HG03095 (cell line): ENCODE data around the gene TOR1AIP2.
"Not testable (repeated sequence)": the region's sequence is repeated elsewhere in the genome, so short reads cannot be mapped to it uniquely, and the experiment has no call there.

Source experiments
- ATAC-seq: cut with Tn5 transposase; IDR thresholded peaks from one replicate; pipeline ENCODE4 v1.9.1; 2021; ENCODE audit warnings: moderate library complexity; ENCODE audit not compliant: unreplicated experiment

The TOR1AIP2 gene

DNA sequence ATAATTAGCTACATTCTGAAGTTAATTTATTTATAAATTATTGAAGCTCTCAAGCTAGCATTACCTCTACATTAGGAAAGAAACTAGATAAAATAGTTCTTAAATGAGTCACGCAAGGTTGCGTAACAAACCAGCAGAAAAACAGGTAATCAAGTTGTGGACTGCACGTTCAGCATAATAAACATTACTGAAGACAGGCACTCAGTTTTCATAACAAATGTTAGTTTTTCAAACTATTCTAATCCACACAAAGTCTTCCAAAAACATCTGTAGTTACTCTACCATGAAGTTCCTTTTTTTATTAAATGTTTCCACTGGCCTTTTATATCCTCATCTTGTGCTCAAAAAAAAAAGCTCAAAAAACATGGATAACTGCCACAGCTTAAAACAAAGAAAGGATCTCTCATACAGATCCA is 1.3 kb downstream of the TOR1AIP2 start:
- ATAC-seq, result no peak

DNA sequence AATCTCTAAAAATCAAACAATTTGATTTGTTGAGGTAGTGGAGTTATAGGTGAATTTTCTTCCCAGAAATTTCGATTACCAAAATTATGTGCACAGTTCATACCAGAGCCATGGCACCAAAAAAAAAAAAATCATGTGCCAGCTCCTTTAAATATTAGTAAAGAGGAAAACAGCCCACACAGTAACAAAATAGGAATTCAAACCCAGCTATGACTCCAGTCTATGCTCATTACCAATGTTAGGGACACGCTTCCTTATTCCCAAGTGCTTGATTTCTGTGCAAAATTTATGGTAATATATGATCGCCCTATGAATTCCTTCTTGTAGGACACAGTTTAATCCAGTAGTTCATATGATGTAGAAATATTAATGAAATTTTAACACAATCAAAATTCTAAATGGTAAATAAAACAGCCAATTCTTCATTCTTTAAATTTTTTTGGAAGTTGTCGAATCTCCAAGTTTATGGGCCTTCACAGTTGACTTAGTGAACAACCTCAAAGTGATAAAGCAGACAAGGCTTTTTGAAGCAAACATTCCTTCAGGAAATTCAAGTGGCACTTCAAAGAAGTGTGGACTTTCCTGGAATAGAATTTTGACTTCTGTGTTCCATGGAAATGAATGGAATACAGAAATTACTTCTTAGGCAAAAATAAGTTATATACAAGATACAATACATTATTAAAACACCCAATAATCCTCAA is 1.9 kb downstream of the TOR1AIP2 start:
- ATAC-seq, result no peak

DNA sequence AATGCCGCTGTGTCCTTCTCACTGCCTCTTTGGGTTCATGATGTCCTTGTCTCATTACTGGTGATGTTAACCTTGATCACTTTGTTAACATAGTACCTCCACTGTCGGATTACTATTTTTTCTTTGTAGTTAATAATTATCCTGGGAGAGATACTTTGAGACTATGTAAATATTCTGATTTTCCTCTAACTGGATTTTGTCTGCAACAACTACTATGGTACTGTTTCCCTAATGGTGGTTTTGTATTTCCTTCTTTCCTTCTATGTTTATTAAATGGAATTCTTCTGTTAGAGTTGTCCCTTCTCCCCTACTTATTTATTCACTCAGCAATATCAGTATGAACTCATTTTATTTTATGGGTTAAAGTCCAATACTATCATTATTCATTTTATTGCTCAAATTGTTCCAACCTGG is 4.2 kb downstream of the TOR1AIP2 start:
- no peak for ATAC-seq

DNA sequence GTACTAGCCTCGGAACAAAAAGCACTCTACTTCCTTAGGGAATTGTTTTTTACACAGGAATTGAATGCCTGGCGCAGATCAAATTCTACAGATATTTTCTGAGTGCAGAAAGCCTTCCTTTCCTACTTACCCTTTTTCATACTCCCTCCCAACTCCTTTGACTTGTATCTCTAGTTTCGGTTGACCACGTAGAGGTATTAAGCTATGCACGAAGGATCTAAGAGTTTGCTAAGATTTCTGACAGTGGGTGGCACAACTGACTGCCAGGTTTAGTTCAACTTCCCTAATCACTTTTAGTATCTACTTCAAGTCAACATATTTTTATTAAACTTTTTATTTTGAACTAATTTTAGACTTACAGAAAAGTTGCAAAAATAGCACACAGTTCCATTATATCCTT is 5.0 kb downstream of the TOR1AIP2 start:
- no peak for ATAC-seq

DNA sequence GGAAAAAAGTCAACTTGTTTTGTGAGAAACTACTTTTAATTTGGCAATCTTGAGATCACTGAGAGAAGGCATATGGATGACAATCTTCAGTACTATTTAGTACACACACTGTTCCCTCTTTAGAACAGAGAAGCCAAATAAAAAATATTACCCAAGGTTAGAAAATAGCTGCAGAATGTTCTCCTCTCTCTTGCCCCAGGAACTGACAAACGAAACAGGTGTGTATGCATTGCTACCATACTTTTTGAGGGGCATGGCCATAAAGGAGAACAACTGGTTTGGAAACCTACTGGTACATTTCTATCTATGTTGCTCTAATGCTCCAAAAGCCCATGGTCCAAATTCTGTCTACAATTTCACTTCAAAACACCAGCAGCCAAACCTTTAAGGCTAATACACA is 5.7 kb downstream of the TOR1AIP2 start:
- no peak for ATAC-seq

DNA sequence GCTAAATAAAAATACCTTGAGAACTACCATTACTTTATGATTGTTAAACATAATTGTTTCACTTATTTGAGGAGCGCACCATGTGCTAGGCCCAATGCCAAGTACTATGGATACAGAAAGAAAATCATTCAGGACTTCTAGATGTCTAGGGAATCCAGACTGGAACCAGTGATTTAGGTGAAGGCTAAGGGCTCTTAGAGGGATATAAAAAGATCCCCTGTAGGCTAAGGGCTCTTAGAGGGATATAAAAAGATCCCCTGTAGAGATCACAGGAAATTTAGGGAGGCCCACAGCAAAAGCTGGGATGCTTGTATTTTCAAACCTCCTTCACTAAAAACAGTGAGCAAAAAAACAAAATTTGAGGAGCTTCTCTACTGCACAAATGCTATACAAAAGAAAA is 6.7 kb downstream of the TOR1AIP2 start:
- ATAC-seq, result no peak

DNA sequence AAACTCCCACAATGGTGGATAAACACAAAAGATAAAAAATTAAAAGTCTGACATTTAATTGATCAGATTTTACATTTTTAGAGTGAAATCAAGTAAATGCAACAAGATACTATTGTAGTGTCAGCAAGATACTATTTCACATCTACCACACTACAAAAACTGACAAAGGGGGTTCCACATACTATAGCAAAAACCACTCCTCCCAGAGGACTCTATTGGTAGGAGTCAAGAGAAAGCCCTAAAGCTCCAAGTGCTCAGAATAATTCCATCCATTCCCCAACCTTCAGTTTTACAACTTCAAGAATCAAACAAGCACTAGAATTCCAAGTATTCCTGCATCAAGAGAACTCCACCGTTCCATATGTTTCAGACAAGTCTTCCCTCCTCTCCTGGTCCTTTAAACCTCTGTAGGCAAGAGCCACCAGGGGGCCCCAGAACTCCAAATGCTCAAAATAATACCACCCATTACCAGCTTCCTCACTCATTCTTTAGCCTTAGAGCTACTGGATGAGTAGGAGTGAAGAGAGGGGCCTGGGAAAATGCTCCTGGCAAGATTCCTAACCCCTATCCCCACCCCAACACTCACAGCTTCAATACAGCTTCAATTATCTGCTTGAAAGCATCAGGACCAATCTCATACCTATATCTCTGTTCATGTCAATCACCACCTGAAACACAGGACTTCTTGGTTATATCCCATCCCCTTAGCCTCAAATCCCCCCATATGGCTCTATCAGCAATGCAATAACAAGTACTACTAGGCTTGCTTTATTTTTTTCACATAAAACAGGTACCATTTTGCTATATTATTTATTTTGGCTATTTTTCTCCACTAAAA is 9.9 kb downstream of the TOR1AIP2 start:
- ATAC-seq, result peak; percentile 61

DNA sequence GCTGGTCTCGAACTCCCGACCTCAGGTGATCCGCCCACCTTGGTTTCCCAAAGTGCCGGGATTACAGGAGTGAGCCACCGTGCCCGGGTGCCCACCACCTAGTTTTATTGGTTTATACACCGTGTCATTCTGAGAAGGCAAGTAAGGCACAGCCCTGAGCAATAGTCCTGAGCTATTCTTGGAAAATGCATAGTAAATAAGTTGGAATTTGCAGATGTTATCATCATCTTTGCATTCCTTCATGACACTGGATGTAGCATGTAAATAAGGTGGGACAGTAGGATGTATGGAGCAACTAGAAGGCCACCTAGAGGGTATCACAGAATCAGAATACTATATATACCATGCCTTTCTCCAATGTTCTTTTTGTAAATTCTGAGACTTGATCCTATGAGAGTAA is 11.0 kb downstream of the TOR1AIP2 start:
- ATAC-seq, result no peak

DNA sequence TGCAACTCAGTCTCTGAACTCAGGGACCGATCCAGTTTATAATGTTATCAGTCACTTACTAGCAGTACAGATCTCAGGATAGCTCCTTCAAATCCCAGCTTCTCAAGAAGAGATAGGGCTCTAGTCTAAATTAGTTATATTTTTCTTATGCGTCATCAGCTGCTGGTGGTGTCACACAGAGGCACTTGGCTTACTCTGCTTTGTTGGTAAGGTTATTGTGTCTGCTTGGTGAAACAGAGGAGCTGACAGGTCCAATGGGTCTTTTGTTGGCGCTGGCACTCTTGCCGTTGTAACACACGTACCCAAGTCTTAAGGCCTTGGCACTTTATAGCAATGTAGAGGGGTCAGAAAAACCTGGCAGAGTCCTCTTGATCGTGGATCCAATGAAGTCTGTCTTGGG is 12.2 kb downstream of the TOR1AIP2 start:
- no peak for ATAC-seq

DNA sequence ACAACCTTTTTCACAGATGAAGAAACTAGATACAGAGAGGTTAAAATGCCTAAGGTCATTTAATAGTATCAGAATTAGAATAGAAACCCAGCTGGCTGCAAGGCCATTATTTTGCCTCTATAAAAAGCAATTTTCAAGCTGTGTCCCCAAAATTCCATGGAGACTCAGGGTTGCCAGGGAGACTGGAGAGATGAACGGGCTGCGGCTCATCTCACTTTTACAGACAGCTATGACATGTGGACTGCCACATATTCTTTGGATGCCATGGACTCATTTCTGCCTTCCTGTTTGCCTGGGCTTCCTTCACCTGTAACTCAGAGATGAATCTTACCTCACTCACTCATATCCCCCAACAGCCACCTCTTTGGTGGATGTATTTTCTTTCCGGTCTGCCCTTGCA is 17.0 kb downstream of the TOR1AIP2 start:
- ATAC-seq, result no peak

DNA sequence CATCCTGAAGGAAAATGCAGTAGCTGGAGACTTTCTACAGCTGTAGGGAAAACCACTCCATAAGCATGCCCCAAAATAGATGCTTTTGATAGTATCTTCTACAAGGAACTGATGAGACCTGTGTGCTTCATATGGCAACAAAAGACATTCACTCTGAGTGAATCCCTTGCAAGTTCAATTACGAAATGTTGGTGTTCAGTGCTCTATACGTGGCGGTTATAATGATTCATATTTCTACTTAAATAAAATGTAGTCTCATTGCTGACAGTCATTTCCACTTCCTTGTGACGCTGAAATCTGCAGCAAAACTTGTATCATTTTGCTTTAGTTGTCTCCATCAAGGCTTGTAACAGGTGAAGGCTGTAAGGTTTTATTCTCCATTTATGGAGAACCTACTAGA is 20.6 kb downstream of the TOR1AIP2 start:
- ATAC-seq, result no peak

DNA sequence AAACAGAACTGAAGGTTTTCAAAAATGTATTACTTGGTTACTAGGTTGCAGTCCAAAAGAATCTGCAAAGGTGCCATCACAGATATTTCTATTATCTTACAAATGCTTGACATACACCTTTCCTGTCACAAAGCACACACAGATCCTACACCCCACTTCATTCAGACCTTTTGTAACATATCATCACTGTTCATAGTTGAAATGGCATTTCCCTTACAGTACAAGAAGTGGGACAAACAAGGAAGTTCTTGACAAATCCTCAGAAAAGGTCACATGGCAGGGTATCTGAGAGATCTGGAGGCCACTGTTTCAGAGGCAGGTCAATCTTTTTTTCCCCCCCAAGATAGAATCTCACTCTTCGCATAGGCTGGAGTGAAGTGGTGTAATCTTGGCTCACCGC is 21.3 kb downstream of the TOR1AIP2 start:
- ATAC-seq, result no peak

DNA sequence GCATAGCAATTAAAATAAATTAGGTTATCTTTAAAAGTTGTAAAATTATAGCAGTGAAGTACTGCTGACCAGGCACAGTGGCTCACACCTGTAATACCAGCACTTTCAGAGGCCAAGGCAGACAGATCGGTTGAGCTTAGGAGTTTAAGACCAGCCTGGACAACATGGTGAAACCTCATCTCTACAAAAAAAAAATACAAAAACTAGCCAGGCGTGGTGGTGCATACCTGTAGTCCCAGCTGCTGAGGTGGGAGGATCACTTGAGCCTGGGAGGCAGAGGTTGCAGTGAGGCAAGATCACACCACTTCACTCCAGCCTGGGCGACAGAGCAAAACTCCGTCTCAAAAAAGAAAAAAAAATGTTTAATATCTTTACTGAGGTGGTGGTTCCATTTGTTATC is 21.8 kb downstream of the TOR1AIP2 start:
- ATAC-seq, result not testable (repeated sequence)

DNA sequence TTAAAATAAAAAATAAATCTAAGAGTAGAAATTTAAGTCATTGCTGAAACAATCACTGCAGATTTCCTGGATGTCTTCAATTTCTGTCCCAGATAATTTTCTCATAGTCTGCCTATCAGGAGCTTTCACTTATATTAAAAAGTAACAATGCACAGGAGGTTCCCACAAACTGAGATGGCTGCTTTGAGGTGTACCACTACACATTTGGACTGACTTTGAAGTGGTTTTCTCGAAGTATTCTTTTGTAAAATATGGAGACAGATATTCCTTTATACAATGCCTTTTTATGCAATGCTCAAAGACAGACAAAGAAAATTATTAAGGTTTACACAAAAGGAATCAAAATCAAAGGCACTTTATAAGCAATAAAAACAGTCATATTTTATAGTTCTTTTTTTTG is 24.5 kb downstream of the TOR1AIP2 start:
- no peak for ATAC-seq

DNA sequence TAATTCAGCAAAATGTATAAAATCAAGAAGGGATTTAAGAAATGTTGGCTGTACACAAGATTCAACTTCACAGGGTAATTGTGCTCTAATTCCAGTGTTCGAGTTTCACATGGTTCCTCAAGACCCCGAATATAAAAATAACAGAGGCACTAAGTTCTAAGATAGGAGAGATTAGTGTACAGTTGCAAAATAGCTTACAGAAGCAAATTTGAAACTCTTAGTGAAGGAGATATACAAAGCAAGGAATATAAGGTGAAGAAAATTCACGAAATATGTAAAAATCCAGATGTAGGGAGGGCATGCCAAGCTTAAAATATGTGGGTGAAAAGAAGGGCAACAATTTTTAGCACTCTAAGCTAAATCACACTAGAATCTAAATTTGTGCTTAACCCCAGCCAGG is 29.4 kb downstream of the TOR1AIP2 start:
- no peak for ATAC-seq

DNA sequence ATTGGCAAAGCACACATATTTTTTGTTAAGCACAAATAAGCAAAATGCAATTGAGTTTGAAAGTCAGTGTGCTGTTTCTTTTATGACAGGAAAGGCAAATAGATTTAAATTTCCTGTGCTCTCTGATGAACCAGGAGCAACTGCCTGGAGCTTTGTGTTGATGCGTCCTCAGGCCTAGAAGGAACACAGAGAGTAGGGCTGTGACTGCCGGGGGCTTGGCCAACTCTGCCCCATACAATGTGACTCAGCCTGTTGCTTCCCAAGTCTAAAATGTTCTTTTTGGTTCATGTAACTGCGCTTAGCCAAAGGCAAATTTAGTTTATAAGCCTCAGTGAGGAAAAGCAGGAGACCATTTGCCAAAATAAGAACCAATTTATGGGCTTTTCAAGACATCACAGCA is 37.5 kb downstream of the TOR1AIP2 start:
- no peak for ATAC-seq

DNA sequence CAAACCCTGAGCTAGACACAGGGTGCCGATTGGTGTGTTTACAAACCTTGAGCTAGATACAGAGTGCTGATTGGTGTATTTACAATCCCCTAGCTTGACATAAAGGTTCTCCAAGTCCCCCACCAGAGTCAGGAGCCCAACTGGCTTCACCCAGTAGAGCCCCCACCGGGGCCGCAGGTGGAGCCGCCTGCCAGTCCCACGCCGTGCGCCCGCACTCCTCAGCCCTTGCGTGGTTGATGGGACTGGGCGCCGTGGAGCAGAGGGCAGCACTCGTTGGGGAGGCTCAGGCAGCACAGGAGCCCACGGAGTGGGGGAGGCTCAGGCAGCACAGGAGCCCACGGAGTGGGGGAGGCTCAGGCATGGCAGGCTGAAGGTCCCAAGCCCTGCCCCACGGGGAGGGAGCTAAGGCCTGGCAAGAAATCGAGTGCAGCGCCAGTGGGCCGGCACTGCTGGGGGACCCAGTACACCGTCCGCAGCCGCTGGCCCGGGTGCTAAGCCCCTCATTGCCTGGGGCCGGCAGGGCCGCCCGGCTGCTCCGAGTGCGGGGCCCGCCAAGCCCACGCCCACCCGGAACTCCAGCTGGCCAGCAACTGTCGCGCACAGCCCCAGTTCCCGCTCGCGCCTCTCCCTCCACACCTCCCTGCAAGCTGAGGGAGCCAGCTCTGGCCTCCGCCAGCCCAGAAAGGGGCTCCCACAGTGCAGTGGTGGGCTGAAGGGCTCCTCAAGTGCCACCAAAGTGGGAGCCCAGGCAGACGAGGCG is 40.7 kb downstream of the TOR1AIP2 start:
- not testable (repeated sequence) for ATAC-seq

DNA sequence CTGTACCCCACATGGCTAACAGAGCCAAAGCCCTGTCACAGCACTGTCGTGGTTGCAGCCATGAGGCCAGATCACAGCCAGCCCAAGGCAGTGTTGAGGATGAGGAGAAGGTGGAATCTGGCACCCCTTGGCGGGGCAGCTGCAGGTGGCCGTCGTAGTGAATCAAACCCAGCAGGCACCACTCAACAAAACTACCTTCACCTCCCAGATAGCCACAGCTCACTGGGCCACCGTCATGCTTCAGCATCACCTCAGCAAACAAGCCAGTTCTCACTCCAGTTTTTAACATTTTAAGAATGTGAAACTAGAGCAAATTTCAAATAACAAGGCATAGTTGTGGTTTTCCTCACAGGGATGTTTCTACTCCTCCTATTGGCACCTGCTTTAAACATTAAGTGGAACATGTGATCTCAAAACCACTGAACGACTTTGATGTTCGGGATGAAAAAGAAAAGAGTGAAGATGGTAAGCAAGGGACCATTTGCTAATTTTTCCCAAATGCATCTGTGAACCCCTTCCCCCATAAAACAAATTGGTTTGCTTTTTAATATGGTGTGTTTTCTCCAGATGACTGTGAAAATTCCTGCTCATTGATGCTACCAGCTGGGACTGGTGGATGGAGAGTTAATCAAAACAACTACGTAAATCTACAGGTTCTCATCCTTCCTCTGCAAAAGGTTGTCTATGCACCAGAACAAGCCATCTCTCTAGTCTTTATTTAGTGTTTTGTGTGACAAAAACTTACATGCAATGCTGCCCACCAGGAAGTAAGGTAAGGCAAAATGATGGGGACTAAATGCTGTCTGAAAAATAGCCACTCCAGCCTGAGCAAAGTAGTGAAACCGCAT is 45.5 kb downstream of the TOR1AIP2 start:
- no peak for ATAC-seq

DNA sequence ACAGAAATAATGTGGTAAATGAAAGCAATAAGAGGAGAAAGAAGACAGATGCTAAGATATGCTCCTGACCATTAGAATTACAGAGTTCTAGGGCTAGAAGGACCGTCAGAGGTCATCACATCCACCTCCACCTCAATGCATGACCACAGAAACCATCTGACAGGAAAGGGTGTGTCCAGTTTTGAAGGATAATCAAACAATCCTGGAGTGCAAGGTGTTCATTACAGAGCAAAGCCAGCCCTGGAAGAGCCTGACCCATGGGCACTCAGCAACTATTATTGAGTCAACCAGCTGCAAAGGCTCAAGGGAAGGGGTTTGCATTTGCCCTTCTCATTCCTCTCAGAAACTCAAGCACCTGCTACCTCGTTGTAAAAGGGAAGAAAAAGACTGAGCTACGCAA is 46.4 kb downstream of the TOR1AIP2 start:
- ATAC-seq, result no peak

DNA sequence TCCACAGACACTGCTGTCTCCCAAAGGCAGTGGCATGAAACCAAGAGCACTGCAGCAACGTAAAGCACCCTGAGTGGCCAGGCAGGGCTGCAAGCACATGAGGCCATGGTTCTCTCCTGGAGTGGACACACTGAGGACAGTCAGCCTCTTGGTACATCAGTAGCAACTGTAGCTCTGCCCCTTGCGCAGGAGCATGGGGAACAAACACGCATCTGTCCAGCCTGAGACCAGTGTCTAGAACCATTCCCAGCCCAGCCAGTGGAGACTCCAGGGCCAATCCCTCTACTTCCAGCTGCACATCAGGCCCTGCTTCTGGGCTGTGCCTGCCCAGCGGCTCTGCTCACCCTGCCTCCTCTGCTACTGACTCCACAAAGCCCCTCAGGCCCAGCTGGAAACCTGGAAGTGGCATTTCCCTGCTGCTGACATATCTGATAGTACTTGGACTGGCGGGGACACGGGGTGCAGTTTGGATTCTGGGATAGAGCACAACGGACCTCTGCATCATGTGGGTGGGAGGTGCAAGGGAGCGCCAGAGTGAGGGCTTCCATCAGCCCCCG is 49.0 kb downstream of the TOR1AIP2 start:
- ATAC-seq, result no peak
